Trophoblast cell (in vitro differentiated cells and primary cell): Measurements from ENCODE around the gene UQCC5.

Experiments
- DNase-seq, 2 donors: peaks; one replicate each; pipeline ENCODE4 v3.0.0-alpha.2; 2016
- H2AFZ ChIP-seq: 2 replicates; pipeline ENCODE4 v1.6.1; 2013; ENCODE audit warnings: low read length, moderate library complexity, mild to moderate bottlenecking; ENCODE audit not compliant: insufficient read depth, poor library complexity
- H2AK5ac ChIP-seq: 2 replicates; pipeline ENCODE4 v1.6.1; 2013; ENCODE audit warnings: mild to moderate bottlenecking, low read length
- H2BK120ac ChIP-seq: 2 replicates; pipeline ENCODE4 v1.6.1; 2013; ENCODE audit warnings: low read length, mild to moderate bottlenecking, moderate library complexity; ENCODE audit not compliant: insufficient read depth, poor library complexity
- H2BK12ac ChIP-seq: 2 replicates; pipeline ENCODE4 v1.6.1; 2013; ENCODE audit warnings: mild to moderate bottlenecking, low read length, moderate library complexity
- H2BK5ac ChIP-seq: 2 replicates; pipeline ENCODE4 v1.6.1; 2013; ENCODE audit warnings: low read length, low read depth, moderate library complexity, mild to moderate bottlenecking; ENCODE audit not compliant: poor library complexity
- H3K14ac ChIP-seq: 2 replicates; pipeline ENCODE4 v1.6.1; 2013; ENCODE audit warnings: mild to moderate bottlenecking, low read length
- H3K18ac ChIP-seq: 2 replicates; pipeline ENCODE4 v1.6.1; 2013; ENCODE audit warnings: mild to moderate bottlenecking, low read length
- H3K23ac ChIP-seq: 2 replicates; pipeline ENCODE4 v1.6.1; 2013; ENCODE audit warnings: low read length
- H3K27ac ChIP-seq: 2 replicates; pipeline ENCODE4 v1.5.1; 2013; ENCODE audit warnings: low read depth, mild to moderate bottlenecking, inconsistent platforms, low read length, moderate library complexity
- H3K27me3 ChIP-seq: 2 replicates; pipeline ENCODE4 v1.6.1; 2013; ENCODE audit warnings: inconsistent platforms, mild to moderate bottlenecking, low read length, moderate library complexity; ENCODE audit not compliant: insufficient read depth
- H3K36me3 ChIP-seq, 2 experiments: 1 replicate in 1 of 2; 2 replicates in 1 of 2; pipeline ENCODE4 v1.6.1; 2013; ENCODE audit warnings: low read length in 2 of 2, mild to moderate bottlenecking in 2 of 2, moderate library complexity in 1 of 2; ENCODE audit not compliant: insufficient read depth in 2 of 2, control insufficient read depth in 1 of 2
- H3K4ac ChIP-seq: 2 replicates; pipeline ENCODE4 v1.6.1; 2013; ENCODE audit warnings: low read depth, mild to moderate bottlenecking, low read length, moderate library complexity
- H3K4me1 ChIP-seq, 2 experiments: 1 replicate in 1 of 2; 2 replicates in 1 of 2; pipeline ENCODE4 v1.6.1; 2013; ENCODE audit warnings: low read length in 2 of 2, mild to moderate bottlenecking in 2 of 2, moderate library complexity in 1 of 2; ENCODE audit not compliant: insufficient read depth in 2 of 2, control insufficient read depth in 1 of 2
- H3K4me2 ChIP-seq: 2 replicates; pipeline ENCODE4 v1.6.1; 2013; ENCODE audit warnings: inconsistent platforms, mild to moderate bottlenecking, low read length, moderate library complexity
- H3K4me3 ChIP-seq: 2 replicates; pipeline ENCODE4 v1.5.1; 2013; ENCODE audit warnings: mild to moderate bottlenecking, low read depth, low read length, inconsistent platforms
- H3K79me1 ChIP-seq: one replicate; pipeline ENCODE4 v1.6.1; 2013; ENCODE audit warnings: low read length
- H3K79me2 ChIP-seq: 2 replicates; pipeline ENCODE4 v1.6.1; 2013; ENCODE audit warnings: low read length, mild to moderate bottlenecking; ENCODE audit not compliant: control insufficient read depth, insufficient read depth, poor library complexity
- H3K9ac ChIP-seq: 2 replicates; pipeline ENCODE4 v1.6.1; 2013; ENCODE audit warnings: mild to moderate bottlenecking, low read length
- H3K9me3 ChIP-seq: 2 replicates; pipeline ENCODE4 v1.6.1; 2013; ENCODE audit warnings: low read depth, mild to moderate bottlenecking, control low read depth, inconsistent platforms, low read length; ENCODE audit not compliant: insufficient read depth
- H4K12ac ChIP-seq: 2 replicates; pipeline ENCODE4 v1.6.1; 2013; ENCODE audit warnings: low read depth, mild to moderate bottlenecking, low read length, moderate library complexity
- H4K8ac ChIP-seq: 2 replicates; pipeline ENCODE4 v1.6.1; 2013; ENCODE audit warnings: low read depth, mild to moderate bottlenecking, low read length, moderate library complexity
- H4K91ac ChIP-seq: one replicate; pipeline ENCODE4 v1.6.1; 2013; ENCODE audit warnings: low read depth, mild to moderate bottlenecking, low read length, moderate library complexity
- WGBS: extraction: QIAGEN DNeasy Blood & Tissue Kit; methylation state at CpG from one replicate; pipeline ENCODE4 v1.1.7; 2013; ENCODE audit warnings: missing lambda C conversion rate; ENCODE audit not compliant: insufficient read length, insufficient coverage; ENCODE audit errors: extremely low coverage; 5-methylcytosine and 5-hydroxymethylcytosine counted together

Gene UQCC5

GRCh38 chr3:52531860-52532516 is 4.4 kb upstream of the UQCC5 start:
- no peak overlapping the region for H2BK5ac ChIP-seq
- no peak overlapping the region for H3K9ac ChIP-seq
- peak overlapping the region; percentile 82 for H3K4me2 ChIP-seq
- H3K27me3 ChIP-seq = no peaks in the 10 kb centered on the region
- peak overlapping the region; percentile 48 for H3K4ac ChIP-seq
- H4K91ac ChIP-seq = peak overlapping the region; percentile 1
- peak overlapping the region; percentile 3 for H2BK12ac ChIP-seq
- peaks cover 30% of the 10 kb centered on the region for H3K79me2 ChIP-seq
- H3K79me1 ChIP-seq = peaks cover 32% of the 10 kb centered on the region
- no CpG with 5 or more reads among the region's 14 CpGs for WGBS
- H3K36me3 ChIP-seq = peaks cover 27 to 29% of the 10 kb centered on the region in 2 experiments
- peak overlapping the region; percentile 20 for H3K14ac ChIP-seq
- H3K9me3 ChIP-seq = no peaks in the 10 kb centered on the region
- H3K4me3 ChIP-seq = peak overlapping the region; percentile 83
- peak overlapping the region; percentile 7 for H3K18ac ChIP-seq
- peak overlapping the region; percentile 0 for H2BK120ac ChIP-seq
- H4K8ac ChIP-seq = peak overlapping the region; percentile 40
- H3K27ac ChIP-seq = no peak overlapping the region
- H3K4me1 ChIP-seq = peaks cover 51 to 54% of the 10 kb centered on the region in 2 experiments
- no peak overlapping the region for H3K23ac ChIP-seq
- no peak overlapping the region for H2AFZ ChIP-seq
- peak overlapping the region; percentile 48 for H2AK5ac ChIP-seq
- H4K12ac ChIP-seq = no peak overlapping the region
- DNase-seq = no peak

DNA sequence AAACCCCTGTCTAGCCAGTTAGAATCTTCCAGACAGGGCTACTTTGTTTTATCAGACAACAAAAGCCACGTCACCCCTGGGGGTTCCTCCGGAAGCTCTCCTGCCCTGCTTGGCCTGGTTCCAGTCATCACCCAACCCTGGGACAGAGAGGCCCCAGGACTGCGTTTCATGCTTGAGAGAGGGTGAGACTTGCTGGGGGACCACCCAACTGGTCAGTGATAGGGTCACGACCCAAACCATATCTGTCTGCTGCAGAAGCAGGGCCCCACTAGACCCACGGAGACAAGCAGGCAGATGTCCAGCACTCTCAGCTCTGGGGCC is 3.9 kb upstream of the UQCC5 start:
- H2BK5ac ChIP-seq = no peak overlapping the region
- H2AFZ ChIP-seq = no peak overlapping the region
- no peak overlapping the region for H3K23ac ChIP-seq
- H3K27ac ChIP-seq = no peak overlapping the region
- no CpG with 5 or more reads among the region's 5 CpGs for WGBS
- peak overlapping the region; percentile 83 for H3K4me3 ChIP-seq
- peak overlapping the region; percentile 82 for H3K4me2 ChIP-seq
- no peaks in the 10 kb centered on the region for H3K9me3 ChIP-seq
- H3K79me1 ChIP-seq = peaks cover 28% of the 10 kb centered on the region
- H2AK5ac ChIP-seq = peak overlapping the region; percentile 45
- H3K14ac ChIP-seq = peak overlapping the region; percentile 89
- H3K36me3 ChIP-seq = peaks cover 23 to 25% of the 10 kb centered on the region in 2 experiments
- peaks cover 46 to 52% of the 10 kb centered on the region in 2 experiments for H3K4me1 ChIP-seq
- DNase-seq = no peak
- peak overlapping the region; percentile 32 for H3K4ac ChIP-seq
- H2BK12ac ChIP-seq = peak overlapping the region; percentile 25
- peak overlapping the region; percentile 62 for H4K8ac ChIP-seq
- H2BK120ac ChIP-seq = peak overlapping the region; percentile 65
- H3K9ac ChIP-seq = peak overlapping the region; percentile 64
- peak overlapping the region; percentile 61 for H4K12ac ChIP-seq
- peak overlapping the region; percentile 77 for H3K18ac ChIP-seq
- H4K91ac ChIP-seq = peak overlapping the region; percentile 93
- H3K27me3 ChIP-seq = no peaks in the 10 kb centered on the region
- peaks cover 34% of the 10 kb centered on the region for H3K79me2 ChIP-seq

DNA sequence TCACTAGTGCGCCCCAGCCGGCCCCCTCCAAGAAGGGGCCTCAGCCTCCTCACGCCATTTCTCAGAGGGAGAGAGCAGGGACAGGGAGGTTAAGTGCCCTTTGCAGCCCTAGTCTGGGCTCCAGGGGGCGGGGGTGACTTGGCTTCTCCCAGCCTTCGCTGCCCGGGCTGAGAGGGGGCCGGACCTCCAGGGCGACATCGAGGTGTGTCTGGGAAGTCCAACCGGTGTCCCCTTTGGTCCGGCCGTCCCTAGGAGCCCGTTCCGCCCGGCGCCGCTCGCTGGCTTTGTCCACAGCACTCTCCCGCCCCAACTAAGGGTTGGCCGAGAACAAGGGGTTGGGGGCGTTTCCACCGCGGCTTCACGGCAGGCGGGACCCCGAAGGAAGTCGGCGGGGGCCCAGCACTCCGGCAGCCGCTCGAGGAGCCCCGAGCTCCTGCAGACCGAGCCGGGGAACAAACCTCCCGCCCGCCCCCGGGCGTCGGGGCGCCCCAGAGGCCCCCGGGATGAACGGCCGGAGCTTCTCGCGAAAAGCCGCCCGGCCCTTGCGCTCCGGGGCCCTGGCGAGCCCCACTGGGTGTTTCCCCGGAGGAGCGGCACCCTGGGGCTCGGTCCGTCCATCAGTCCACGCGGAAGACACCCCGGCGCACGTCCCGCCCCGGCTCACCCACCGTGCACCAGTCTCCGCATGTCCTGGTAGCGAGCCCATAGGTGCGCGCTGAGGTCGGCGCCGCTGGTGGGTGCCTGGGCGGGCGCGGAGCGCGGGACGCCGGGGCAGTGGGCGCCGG is 3.4 kb upstream of the UQCC5 start:
- Histone ChIP-seq H2AFZ (peak overlapping the region; percentile 77), H3K18ac (peak overlapping the region; percentile 96), H3K27me3 (no peaks in the 10 kb centered on the region), H4K12ac (peak overlapping the region; percentile 61), H3K4me3 (peak overlapping the region; percentile 83), H3K79me1 (peaks cover 26% of the 10 kb centered on the region), H3K27ac (peak overlapping the region; percentile 12), H2AK5ac (peak overlapping the region; percentile 71), H4K91ac (peak overlapping the region; percentile 93), H3K23ac (no peak overlapping the region), H3K9me3 (peaks cover 2% of the 10 kb centered on the region), H4K8ac (peak overlapping the region; percentile 78), H3K14ac (peak overlapping the region; percentile 89), H3K9ac (peak overlapping the region; percentile 64), H3K4ac (peak overlapping the region; percentile 32), H3K4me2 (peak overlapping the region; percentile 82), H2BK12ac (peak overlapping the region; percentile 25), H3K4me1 (peaks cover 46 to 52% of the 10 kb centered on the region in 2 experiments), H2BK5ac (peak overlapping the region; percentile 59), H3K79me2 (peaks cover 39% of the 10 kb centered on the region), H2BK120ac (peak overlapping the region; percentile 65), H3K36me3 (peaks cover 18 to 20% of the 10 kb centered on the region in 2 experiments)
- WGBS = no CpG with 5 or more reads among the region's 78 CpGs
- peak in 1 of 2 donors; percentile 25 for DNase-seq

- H3K36me3 ChIP-seq = peaks cover 11 to 13% of the 10 kb centered on the region in 2 experiments
- H2BK5ac ChIP-seq = peak within 1 kb of the TSS; percentile 59
- peak within 1 kb of the TSS; percentile 64 for H3K9ac ChIP-seq
- H3K23ac ChIP-seq = no peak within 1 kb of the TSS
- peak within 1 kb of the TSS; percentile 82 for H3K4me2 ChIP-seq
- peak within 1 kb of the TSS; percentile 12 for H3K27ac ChIP-seq
- peaks cover 42 to 48% of the 10 kb centered on the region in 2 experiments for H3K4me1 ChIP-seq
- H2BK12ac ChIP-seq = peak within 1 kb of the TSS; percentile 25
- no peaks in the 10 kb centered on the region for H3K27me3 ChIP-seq
- H3K9me3 ChIP-seq = peaks cover 2% of the 10 kb centered on the region
- peak within 1 kb of the TSS; percentile 77 for H2AFZ ChIP-seq
- H3K79me1 ChIP-seq = peaks cover 26% of the 10 kb centered on the region
- H2AK5ac ChIP-seq = peak within 1 kb of the TSS; percentile 71
- peaks cover 39% of the 10 kb centered on the region for H3K79me2 ChIP-seq
- H4K8ac ChIP-seq = peak within 1 kb of the TSS; percentile 92
- H3K4ac ChIP-seq = peak within 1 kb of the TSS; percentile 82
- no CpG with 5 or more reads among the region's 91 CpGs for WGBS
- peak within 1 kb of the TSS; percentile 89 for H3K14ac ChIP-seq
- peak within 1 kb of the TSS; percentile 83 for H3K4me3 ChIP-seq
- peak within 1 kb of the TSS; percentile 81 for H4K12ac ChIP-seq
- peak; percentile 32 to 69 for DNase-seq
- H4K91ac ChIP-seq = peak within 1 kb of the TSS; percentile 93
- peak within 1 kb of the TSS; percentile 65 for H2BK120ac ChIP-seq
- peak within 1 kb of the TSS; percentile 96 for H3K18ac ChIP-seq
These were observed 2.7 kb upstream of the UQCC5 start, which contains the start of gene NT5DC2 for GRCh38 chr3:52533623-52534280. Gene NT5DC2 (minus strand): TSS chr3:52533857. CDS start chr3:52533737, 120 bp downstream.
